CD4-positive, alpha-beta memory T cell (primary cell): ENCODE data around the gene EPHB1. TPM values are rescaled to one million over a fixed set of nuclear protein-coding genes. Genes with fewer than 3 reads are reported as not detected.

Experiments used
- CTCF ChIA-PET: fragments of 350-600 bp; sonication (Branson Sonifier 250); formaldehyde crosslinking; loops from one replicate; lab custom pipeline; 2021; ENCODE audit warnings: inconsistent platforms; ENCODE audit not compliant: partially characterized antibody; lab: Charles Lee
- POLR2A ChIA-PET: fragments of 350-600 bp; sonication (Branson Sonifier 250); formaldehyde crosslinking; loops from one replicate; lab custom pipeline; 2021; ENCODE audit not compliant: partially characterized antibody; lab: Charles Lee
- DNase-seq, 5 donors: peaks; one replicate each; pipeline versions ENCODE4 v3.0.0 to v3.0.0-alpha.2; 2020 to 2022; ENCODE audit warnings: mixed read lengths in 1 of 5
- H3K27ac ChIP-seq: one replicate; pipeline ENCODE4 v1.7.0; 2013; ENCODE audit warnings: low read depth, low read length
- H3K27me3 ChIP-seq: 2 replicates; pipeline ENCODE4 v1.7.0; 2013; ENCODE audit warnings: mild to moderate bottlenecking, low read length, moderate library complexity; ENCODE audit not compliant: insufficient read depth
- H3K36me3 ChIP-seq: 2 replicates; pipeline ENCODE4 v1.7.0; 2013; ENCODE audit warnings: mild to moderate bottlenecking, low read length, moderate library complexity; ENCODE audit not compliant: insufficient read depth
- H3K4me1 ChIP-seq: 2 replicates; pipeline ENCODE4 v1.7.0; 2013; ENCODE audit warnings: mild to moderate bottlenecking, low read length, moderate library complexity; ENCODE audit not compliant: insufficient read depth
- H3K4me3 ChIP-seq, 2 donors: one replicate each; pipeline ENCODE4 v1.7.0; 2013; ENCODE audit warnings: low read length in 2 of 2, mild to moderate bottlenecking in 1 of 2
- H3K9me3 ChIP-seq, 2 donors: one replicate each; pipeline ENCODE4 v1.7.0; 2013; ENCODE audit warnings: low read length in 2 of 2, control low read depth in 1 of 2; ENCODE audit not compliant: control insufficient read depth in 1 of 2
- H3K27ac Mint-ChIP-seq, 7 donors: one replicate each; pipeline ENCODE4 v1.8.0; 2020 to 2021; ENCODE audit warnings: mixed read lengths in 7 of 7, mild to moderate bottlenecking in 6 of 7, inconsistent platforms in 3 of 7, moderate library complexity in 3 of 7
- H3K27me3 Mint-ChIP-seq, 2 donors: one replicate each; pipeline ENCODE4 v1.8.0; 2020 to 2021; ENCODE audit warnings: mixed read lengths in 2 of 2
- H3K36me3 Mint-ChIP-seq, 2 donors: one replicate each; pipeline ENCODE4 v1.8.0; 2020 to 2021; ENCODE audit warnings: mixed read lengths in 2 of 2, inconsistent platforms in 1 of 2, mild to moderate bottlenecking in 1 of 2
- H3K4me1 Mint-ChIP-seq, 4 donors: one replicate each; pipeline ENCODE4 v1.8.0; 2020 to 2021; ENCODE audit warnings: mixed read lengths in 4 of 4, mild to moderate bottlenecking in 1 of 4
- H3K4me3 Mint-ChIP-seq, 8 donors: one replicate each; pipeline ENCODE4 v1.8.0; 2020 to 2021; ENCODE audit warnings: mixed read lengths in 8 of 8, mild to moderate bottlenecking in 7 of 8, moderate library complexity in 6 of 8, inconsistent platforms in 3 of 8
- H3K9me3 Mint-ChIP-seq, 8 donors: one replicate each; pipeline ENCODE4 v1.8.0; 2020 to 2021; ENCODE audit warnings: mixed read lengths in 8 of 8, mild to moderate bottlenecking in 5 of 8, inconsistent platforms in 3 of 8, moderate library complexity in 1 of 8
- intact Hi-C: fragments of 100-400 bp; cut with micrococcal nuclease; formaldehyde crosslinking; loops from one replicate; pipeline ENCODE4 v1.15.1; 2023
- polyA plus RNA-seq, 2 donors: library from polyadenylated mRNA; unstranded; fragments of 300-500 nt; fragmentation: Illumina TruSeq; gene quantifications; one replicate each; pipeline ENCODE4 v1.2.3, GENCODE V29; 2021
- total RNA-seq, 2 experiments: library from RNA; stranded (reverse); gene quantifications; one replicate each; pipeline ENCODE4 v1.2.3, GENCODE V29; 2021

The EPHB1 gene
- total and polyA plus RNA-seq, 4 experiments from 2014 or later: 0.30 to 0.69 (median 0.43) TPM; not detected in 1

- peak overlapping the region in 1 of 8 donors; percentile 7 for H3K4me3 Mint-ChIP-seq
Observed at GRCh38 chr3:135155791-135156190, 360.7 kb downstream of the EPHB1 start.

GRCh38 chr3:135157045-135157740 lies 362.1 kb downstream of the EPHB1 start:
- Mint-ChIP-seq H3K9me3 (peaks cover 0 to 7% (median 0%) of the 10 kb centered on the region in 8 donors), H3K27ac (no peak overlapping the region), H3K4me1 (no peaks in the 10 kb centered on the region), H3K27me3 (no peaks in the 10 kb centered on the region), H3K36me3 (no peaks in the 10 kb centered on the region), H3K4me3 (no peak overlapping the region)
- intact Hi-C loops: no loop called here
- Histone ChIP-seq H3K36me3 (no peaks in the 10 kb centered on the region), H3K27me3 (no peaks in the 10 kb centered on the region), H3K4me3 (no peak overlapping the region), H3K27ac (no peak overlapping the region), H3K4me1 (no peaks in the 10 kb centered on the region), H3K9me3 (no peaks in the 10 kb centered on the region)
- CTCF ChIA-PET: no interaction called here
- POLR2A ChIA-PET: no interaction called here
- no peak for DNase-seq

More at GRCh38 chr3:135155791-135156190, 360.7 kb downstream of the EPHB1 start:
- Histone ChIP-seq H3K9me3 (no peaks in the 10 kb centered on the region), H3K4me3 (no peak overlapping the region), H3K27me3 (no peaks in the 10 kb centered on the region), H3K36me3 (no peaks in the 10 kb centered on the region), H3K4me1 (no peaks in the 10 kb centered on the region), H3K27ac (no peak overlapping the region)
- DNase-seq: no peak
- ChIA-PET POLR2A (no interaction called here), CTCF (no interaction called here)
- H3K27ac Mint-ChIP-seq: no peak overlapping the region
- intact Hi-C loops: no loop called here
- peaks cover 0 to 7% (median under 1%) of the 10 kb centered on the region in 8 donors for H3K9me3 Mint-ChIP-seq
- no peaks in the 10 kb centered on the region for H3K27me3 Mint-ChIP-seq
- no peaks in the 10 kb centered on the region for H3K36me3 Mint-ChIP-seq
- H3K4me1 Mint-ChIP-seq: no peaks in the 10 kb centered on the region

- H3K4me3 ChIP-seq: no peak overlapping the region
- no peak overlapping the region for H3K27ac Mint-ChIP-seq
- peaks cover 0 to 7% (median 0%) of the 10 kb centered on the region in 8 donors for H3K9me3 Mint-ChIP-seq
- DNase-seq: no peak
- H3K4me1 Mint-ChIP-seq: no peaks in the 10 kb centered on the region
- H3K27me3 ChIP-seq: no peaks in the 10 kb centered on the region
- no peaks in the 10 kb centered on the region for H3K27me3 Mint-ChIP-seq
- no peaks in the 10 kb centered on the region for H3K4me1 ChIP-seq
- CTCF ChIA-PET: no interaction called here
- no peaks in the 10 kb centered on the region for H3K9me3 ChIP-seq
- H3K36me3 Mint-ChIP-seq: no peaks in the 10 kb centered on the region
- no peak overlapping the region for H3K27ac ChIP-seq
- no peak overlapping the region for H3K4me3 Mint-ChIP-seq
- POLR2A ChIA-PET: no interaction called here
- H3K36me3 ChIP-seq: no peaks in the 10 kb centered on the region
- intact Hi-C loops: no loop called here
Observed at GRCh38 chr3:135158520-135158919, 363.5 kb downstream of the EPHB1 start.

GRCh38 chr3:135159681-135160247 lies 364.7 kb downstream of the EPHB1 start:
- Histone ChIP-seq H3K9me3 (no peaks in the 10 kb centered on the region), H3K4me1 (no peaks in the 10 kb centered on the region), H3K36me3 (no peaks in the 10 kb centered on the region), H3K27ac (no peak overlapping the region), H3K4me3 (no peak overlapping the region), H3K27me3 (no peaks in the 10 kb centered on the region)
- H3K27ac Mint-ChIP-seq: no peak overlapping the region
- no peaks in the 10 kb centered on the region for H3K27me3 Mint-ChIP-seq
- H3K4me3 Mint-ChIP-seq: no peak overlapping the region
- peaks cover 0 to 4% (median 0%) of the 10 kb centered on the region in 8 donors for H3K9me3 Mint-ChIP-seq
- H3K4me1 Mint-ChIP-seq: no peaks in the 10 kb centered on the region
- intact Hi-C loops: no loop called here
- POLR2A ChIA-PET: no interaction called here
- no peak for DNase-seq
- CTCF ChIA-PET: no interaction called here
- no peaks in the 10 kb centered on the region for H3K36me3 Mint-ChIP-seq

GRCh38 chr3:135161425-135161824 lies 366.4 kb downstream of the EPHB1 start:
- Mint-ChIP-seq H3K4me1 (no peaks in the 10 kb centered on the region), H3K9me3 (peaks cover 0 to 3% (median 0%) of the 10 kb centered on the region in 8 donors), H3K27ac (no peak overlapping the region), H3K27me3 (no peaks in the 10 kb centered on the region), H3K36me3 (no peaks in the 10 kb centered on the region), H3K4me3 (no peak overlapping the region)
- H3K4me3 ChIP-seq: no peak overlapping the region
- ChIA-PET CTCF (no interaction called here), POLR2A (no interaction called here)
- no peaks in the 10 kb centered on the region for H3K4me1 ChIP-seq
- intact Hi-C loops: no loop called here
- H3K36me3 ChIP-seq: no peaks in the 10 kb centered on the region
- no peak overlapping the region for H3K27ac ChIP-seq
- H3K9me3 ChIP-seq: no peaks in the 10 kb centered on the region
- no peaks in the 10 kb centered on the region for H3K27me3 ChIP-seq
- no peak for DNase-seq

- CTCF ChIA-PET: no interaction called here
- Histone ChIP-seq H3K9me3 (no peaks in the 10 kb centered on the region), H3K27ac (no peak overlapping the region), H3K36me3 (no peaks in the 10 kb centered on the region), H3K4me1 (no peaks in the 10 kb centered on the region), H3K4me3 (no peak overlapping the region), H3K27me3 (no peaks in the 10 kb centered on the region)
- H3K4me3 Mint-ChIP-seq: no peak overlapping the region
- no peak overlapping the region for H3K27ac Mint-ChIP-seq
- intact Hi-C loops: no loop called here
- no peaks in the 10 kb centered on the region for H3K27me3 Mint-ChIP-seq
- no peak for DNase-seq
- POLR2A ChIA-PET: no interaction called here
- H3K9me3 Mint-ChIP-seq: peaks cover 0 to 3% (median 0%) of the 10 kb centered on the region in 8 donors
- H3K4me1 Mint-ChIP-seq: no peaks in the 10 kb centered on the region
- no peaks in the 10 kb centered on the region for H3K36me3 Mint-ChIP-seq
Observed at GRCh38 chr3:135163701-135164100, 368.6 kb downstream of the EPHB1 start.

- no peaks in the 10 kb centered on the region for H3K9me3 ChIP-seq
- Mint-ChIP-seq H3K4me1 (no peaks in the 10 kb centered on the region), H3K4me3 (no peak overlapping the region), H3K27ac (no peak overlapping the region), H3K36me3 (no peaks in the 10 kb centered on the region), H3K9me3 (peaks cover 0 to 3% (median 0%) of the 10 kb centered on the region in 8 donors), H3K27me3 (no peaks in the 10 kb centered on the region)
- no peak overlapping the region for H3K4me3 ChIP-seq
- H3K27ac ChIP-seq: no peak overlapping the region
- intact Hi-C loops: no loop called here
- no peaks in the 10 kb centered on the region for H3K36me3 ChIP-seq
- no peaks in the 10 kb centered on the region for H3K4me1 ChIP-seq
- ChIA-PET CTCF (no interaction called here), POLR2A (no interaction called here)
- no peak for DNase-seq
- no peaks in the 10 kb centered on the region for H3K27me3 ChIP-seq
Observed at GRCh38 chr3:135165260-135165659, 370.2 kb downstream of the EPHB1 start.
